ENCODE results near the gene PRDM2.

PRDM2 gene

DNA sequence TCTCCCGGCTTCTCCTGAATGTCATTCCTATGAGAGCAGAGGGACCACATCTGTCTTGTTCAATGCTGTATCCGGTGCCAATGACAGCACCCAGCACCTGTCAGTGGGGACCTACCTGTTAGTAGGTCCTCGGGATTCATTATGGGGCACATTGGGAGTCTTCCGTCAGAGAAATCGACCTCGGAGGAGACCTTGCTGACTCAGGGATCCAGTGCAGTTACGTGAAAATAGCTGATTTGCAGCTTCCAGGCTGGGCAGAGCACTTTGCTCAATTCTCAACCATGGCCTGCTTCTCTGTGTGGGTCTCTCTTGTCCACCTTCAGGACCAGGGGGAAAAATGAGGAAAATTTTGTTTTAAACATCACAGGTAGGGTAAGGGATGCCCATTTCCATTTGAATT, 130.2 kb downstream of the PRDM2 start:
- TF ChIP-seq, protein P1, sequence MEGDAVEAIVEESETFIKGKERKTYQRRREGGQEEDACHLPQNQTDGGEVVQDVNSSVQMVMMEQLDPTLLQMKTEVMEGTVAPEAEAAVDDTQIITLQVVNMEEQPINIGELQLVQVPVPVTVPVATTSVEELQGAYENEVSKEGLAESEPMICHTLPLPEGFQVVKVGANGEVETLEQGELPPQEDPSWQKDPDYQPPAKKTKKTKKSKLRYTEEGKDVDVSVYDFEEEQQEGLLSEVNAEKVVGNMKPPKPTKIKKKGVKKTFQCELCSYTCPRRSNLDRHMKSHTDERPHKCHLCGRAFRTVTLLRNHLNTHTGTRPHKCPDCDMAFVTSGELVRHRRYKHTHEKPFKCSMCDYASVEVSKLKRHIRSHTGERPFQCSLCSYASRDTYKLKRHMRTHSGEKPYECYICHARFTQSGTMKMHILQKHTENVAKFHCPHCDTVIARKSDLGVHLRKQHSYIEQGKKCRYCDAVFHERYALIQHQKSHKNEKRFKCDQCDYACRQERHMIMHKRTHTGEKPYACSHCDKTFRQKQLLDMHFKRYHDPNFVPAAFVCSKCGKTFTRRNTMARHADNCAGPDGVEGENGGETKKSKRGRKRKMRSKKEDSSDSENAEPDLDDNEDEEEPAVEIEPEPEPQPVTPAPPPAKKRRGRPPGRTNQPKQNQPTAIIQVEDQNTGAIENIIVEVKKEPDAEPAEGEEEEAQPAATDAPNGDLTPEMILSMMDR (IDR thresholded peaks at IDR 0.05; ENCODE audit: low read depth, low read length): no peak
- DNase-seq (ENCODE audit: extremely low read depth, low read depth): no peak

DNA sequence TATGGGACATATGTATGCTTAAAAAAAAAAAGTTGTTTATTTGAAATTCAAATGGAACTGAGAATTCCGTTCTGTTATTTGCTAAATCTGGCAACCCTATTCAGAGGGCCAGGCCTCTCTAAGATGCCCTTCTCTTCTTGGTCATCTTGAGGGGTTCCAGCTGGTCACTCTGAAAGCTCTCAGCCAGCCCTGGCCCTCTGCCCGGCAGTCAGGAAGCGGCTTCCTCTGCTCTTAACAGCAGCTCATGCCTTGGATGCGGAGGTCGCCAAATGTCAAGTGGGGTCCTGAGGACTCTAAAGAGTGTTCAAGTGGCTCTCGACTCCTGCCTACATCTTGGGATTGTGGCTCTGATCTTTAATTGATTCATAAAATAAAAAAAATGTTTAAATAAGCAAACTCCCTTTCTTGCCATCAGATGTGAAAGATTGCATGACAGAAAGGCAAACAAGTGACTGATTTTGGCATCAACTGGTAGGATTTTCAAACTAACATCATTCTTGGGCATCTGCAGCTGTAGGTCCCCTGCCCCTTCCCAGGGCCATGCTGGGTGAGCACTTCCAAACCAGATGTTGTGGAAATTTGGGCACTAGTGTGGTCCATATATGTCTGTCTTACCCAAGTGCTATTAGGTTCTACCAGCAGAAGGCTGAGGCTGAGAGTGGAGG, 130.8 kb downstream of the PRDM2 start:
- DNase-seq (ENCODE audit: extremely low read depth, low read depth): no peak
- TF ChIP-seq, protein P1 (IDR thresholded peaks at IDR 0.05; ENCODE audit: low read depth, low read length): no peak

DNA sequence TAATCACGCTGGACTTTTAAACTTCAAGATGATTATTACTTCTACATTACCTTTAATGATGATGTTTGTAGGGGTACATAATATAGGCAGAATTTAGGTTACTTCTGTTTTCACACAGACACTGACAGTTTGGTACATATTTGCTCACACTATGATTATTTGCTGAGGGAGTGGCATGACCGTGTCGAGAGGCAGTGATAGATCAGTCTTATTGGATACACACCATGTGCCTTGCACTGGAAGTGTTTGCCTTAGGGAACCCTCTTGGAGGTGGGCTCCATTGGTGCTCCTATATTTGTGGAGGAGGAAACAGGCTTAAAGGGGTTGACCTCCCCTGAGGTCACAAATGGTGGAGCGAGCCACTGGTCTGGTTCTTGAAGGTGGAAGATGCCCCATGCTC, 132.1 kb downstream of the PRDM2 start:
- TF ChIP-seq, protein P1 (IDR thresholded peaks at IDR 0.05; ENCODE audit: low read depth, low read length): no peak
- no peak for DNase-seq (ENCODE audit: extremely low read depth, low read depth)

DNA sequence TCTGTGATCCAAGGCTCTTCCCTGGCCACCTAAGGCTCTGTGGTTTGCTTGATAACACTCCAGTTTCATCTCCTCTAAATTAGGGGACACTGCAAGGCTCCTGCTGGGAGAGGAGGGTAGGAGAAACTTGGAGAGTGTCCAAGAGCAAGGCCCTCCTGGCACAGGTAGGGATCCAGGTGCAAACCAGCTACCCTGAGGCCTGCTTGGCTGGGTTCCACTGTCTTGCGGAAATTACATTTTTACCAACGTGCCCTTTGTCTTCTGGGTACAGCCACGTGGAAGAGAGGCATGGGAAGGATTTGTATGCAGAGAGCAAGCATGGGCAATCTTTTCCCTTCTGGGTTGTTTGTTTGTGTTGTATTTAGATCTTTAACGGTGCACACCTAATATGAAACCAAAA, 132.5 kb downstream of the PRDM2 start:
- TF ChIP-seq, protein P1 (IDR thresholded peaks at IDR 0.05; ENCODE audit: low read depth, low read length): no peak
- no peak for DNase-seq (ENCODE audit: extremely low read depth, low read depth)

DNA sequence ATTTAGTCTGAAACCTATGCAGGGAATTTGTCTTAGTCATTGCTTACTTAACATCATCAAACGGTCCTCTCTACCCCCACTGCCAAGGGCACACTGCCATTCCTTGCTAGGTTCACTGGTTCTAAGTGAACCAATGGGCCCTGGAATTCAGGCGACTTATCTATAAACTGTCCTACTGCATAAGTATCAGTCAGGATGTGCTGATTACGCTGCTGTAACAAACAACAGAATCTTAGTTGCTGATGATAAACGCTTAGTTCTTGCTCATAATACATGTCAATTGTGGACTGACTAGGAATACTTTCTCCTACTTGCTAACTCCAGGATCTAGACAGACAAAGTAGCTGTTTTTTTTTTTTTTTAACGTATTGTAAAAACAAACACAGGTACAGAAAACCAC, 136.1 kb downstream of the PRDM2 start:
- DNase-seq (ENCODE audit: extremely low read depth, low read depth): no peak
- TF ChIP-seq, protein P1 (IDR thresholded peaks at IDR 0.05; ENCODE audit: low read depth, low read length): no peak

DNA sequence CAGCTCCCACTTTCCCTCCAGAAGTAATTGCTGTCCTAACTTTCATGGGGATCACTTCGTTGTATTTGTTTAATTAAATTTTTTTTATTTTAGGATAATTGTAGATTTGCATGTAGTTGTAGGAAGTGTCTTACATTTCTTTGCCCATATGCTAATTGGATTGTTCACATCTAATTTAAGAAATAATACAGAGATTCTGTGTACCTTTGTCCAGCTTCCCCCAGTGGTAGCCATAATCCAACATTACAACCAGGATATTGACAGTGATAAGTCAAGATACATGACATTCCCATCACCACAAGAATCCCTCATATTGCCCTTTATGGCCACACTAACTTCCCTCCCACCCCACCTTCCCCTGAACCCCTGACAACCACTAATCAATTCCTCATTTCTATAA, 136.6 kb downstream of the PRDM2 start:
- TF ChIP-seq, protein P1 (IDR thresholded peaks at IDR 0.05; ENCODE audit: low read depth, low read length): no peak
- DNase-seq (ENCODE audit: extremely low read depth, low read depth): no peak

DNA sequence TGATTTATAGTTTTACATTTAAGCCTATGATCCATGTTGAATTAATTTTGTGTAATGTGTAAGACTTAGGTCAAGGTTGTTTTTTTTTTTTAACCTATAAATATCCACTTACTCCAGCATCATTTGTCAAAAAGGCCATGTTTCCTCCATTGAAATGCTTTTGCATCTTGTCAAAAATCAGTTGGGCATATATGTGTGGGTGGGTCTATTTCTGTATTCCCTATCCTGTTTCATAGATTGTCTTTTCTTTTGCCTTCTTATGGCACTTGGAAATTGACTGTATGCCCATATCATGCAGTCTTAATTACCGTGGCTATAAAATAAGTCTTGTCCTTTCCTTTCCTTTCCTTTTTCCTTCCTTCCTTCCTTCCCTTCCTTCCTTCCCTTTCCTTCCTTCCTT, 138.2 kb downstream of the PRDM2 start:
- no peak for DNase-seq (ENCODE audit: extremely low read depth, low read depth)
- TF ChIP-seq, protein P1 (IDR thresholded peaks at IDR 0.05; ENCODE audit: low read depth, low read length): no peak
